HEK293T (cell line): ENCODE data around the gene FAM114A2.
"Not testable (repeated sequence)": the region's sequence is repeated elsewhere in the genome, so short reads cannot be mapped to it uniquely, and the experiment has no call there.

Source experiments
- CTCF ChIA-PET: fragments of 350-600 bp; formaldehyde crosslinking; extraction: SDS; loops from one replicate; lab custom pipeline; 2021; ENCODE audit warnings: antibody characterized with exemption, inconsistent platforms; lab: Yijun Ruan, JAX
- POLR2A ChIA-PET: fragments of 350-600 bp; formaldehyde crosslinking; extraction: SDS; loops from one replicate; lab custom pipeline; 2020; ENCODE audit warnings: antibody characterized with exemption, inconsistent platforms; lab: Yijun Ruan, JAX
- DNase-seq: peaks from one replicate; pipeline ENCODE4 v3.0.0; 2012; ENCODE audit warnings: mixed read lengths; ENCODE audit errors: extremely low spot score
- ARNT ChIP-seq: fragments of 450-650 bp; IDR thresholded peaks from 2 replicates; pipeline ENCODE4 v1.6.1; 2017; ENCODE audit warnings: mild to moderate bottlenecking
- BHLHE40 ChIP-seq: fragments of 450-650 bp; IDR thresholded peaks from 2 replicates; pipeline ENCODE4 v1.6.1; 2016; ENCODE audit warnings: mild to moderate bottlenecking, moderate library complexity, borderline replicate concordance
- CTBP1 ChIP-seq: fragments of 450-650 bp; IDR thresholded peaks from 2 replicates; pipeline ENCODE4 v1.6.1; 2016; ENCODE audit warnings: borderline replicate concordance
- ELF4 ChIP-seq: fragments of 450-650 bp; IDR thresholded peaks from 2 replicates; pipeline ENCODE4 v1.6.1; 2017; ENCODE audit warnings: antibody characterized with exemption
- FOXA1 ChIP-seq: fragments of 450-650 bp; IDR thresholded peaks from 2 replicates; pipeline ENCODE4 v1.6.1; 2016; ENCODE audit warnings: mild to moderate bottlenecking
- FOXK2 ChIP-seq: fragments of 450-650 bp; IDR thresholded peaks from 2 replicates; pipeline ENCODE4 v1.6.1; 2016; ENCODE audit warnings: mild to moderate bottlenecking
- FOXM1 ChIP-seq: fragments of 450-650 bp; IDR thresholded peaks from 2 replicates; pipeline ENCODE4 v1.6.1; 2017; ENCODE audit warnings: mild to moderate bottlenecking, borderline replicate concordance
- HDGF ChIP-seq: fragments of 450-650 bp; IDR thresholded peaks from 2 replicates; pipeline ENCODE4 v1.6.1; 2017; ENCODE audit warnings: antibody characterized with exemption, borderline replicate concordance
- L3MBTL2 ChIP-seq: fragments of 450-650 bp; conservative IDR thresholded peaks from 2 replicates; pipeline ENCODE4 v1.6.1; 2016; ENCODE audit warnings: mild to moderate bottlenecking
- LEF1 ChIP-seq: fragments of 450-650 bp; IDR thresholded peaks from 2 replicates; pipeline ENCODE4 v1.6.1; 2017; ENCODE audit warnings: mild to moderate bottlenecking, borderline replicate concordance
- NFRKB ChIP-seq: fragments of 450-650 bp; IDR thresholded peaks from 2 replicates; pipeline ENCODE4 v1.6.1; 2016; ENCODE audit warnings: mild to moderate bottlenecking, moderate library complexity
- SP1 ChIP-seq: fragments of 450-650 bp; IDR thresholded peaks from 2 replicates; pipeline ENCODE4 v1.6.1; 2017
- SUZ12 ChIP-seq: fragments of 450-650 bp; IDR thresholded peaks from 2 replicates; pipeline ENCODE4 v1.6.1; 2016; ENCODE audit warnings: mild to moderate bottlenecking
- TARDBP ChIP-seq: fragments of 450-650 bp; IDR thresholded peaks from 2 replicates; pipeline ENCODE4 v1.6.1; 2016
- ZNF384 ChIP-seq: fragments of 450-650 bp; IDR thresholded peaks from 2 replicates; pipeline ENCODE4 v1.6.1; 2016
- TF ChIP-seq, protein P1 (sequence below): fragments of 450-650 bp; IDR thresholded peaks from 2 replicates; pipeline ENCODE4 v1.6.1; 2016

FAM114A2 gene

DNA sequence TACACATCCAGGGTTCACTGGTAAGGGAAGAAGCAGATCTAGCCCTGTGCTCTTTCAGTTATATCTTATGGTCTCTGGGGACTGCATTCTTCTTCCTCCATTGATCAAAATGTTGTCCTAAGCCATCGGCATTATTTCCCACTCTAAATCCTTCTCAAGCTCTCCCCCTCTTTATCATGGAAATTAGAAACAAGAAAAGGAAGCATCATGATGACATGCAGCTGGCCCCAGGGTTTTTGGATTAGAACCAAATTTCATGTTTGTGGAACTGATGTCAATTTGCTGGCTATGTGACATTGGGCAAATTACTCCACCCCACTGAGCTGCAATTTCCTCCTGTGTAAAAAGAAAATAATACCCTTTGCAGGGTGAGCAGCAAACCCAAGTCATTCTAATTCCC is 39.6 kb upstream of the FAM114A2 start:
- TF ChIP-seq FOXM1: no peak
- no peak for TF ChIP-seq NFRKB
- TF ChIP-seq TARDBP: no peak
- no peak for TF ChIP-seq ZNF384
- no peak for TF ChIP-seq BHLHE40
- TF ChIP-seq ELF4: no peak
- TF ChIP-seq, protein P1, sequence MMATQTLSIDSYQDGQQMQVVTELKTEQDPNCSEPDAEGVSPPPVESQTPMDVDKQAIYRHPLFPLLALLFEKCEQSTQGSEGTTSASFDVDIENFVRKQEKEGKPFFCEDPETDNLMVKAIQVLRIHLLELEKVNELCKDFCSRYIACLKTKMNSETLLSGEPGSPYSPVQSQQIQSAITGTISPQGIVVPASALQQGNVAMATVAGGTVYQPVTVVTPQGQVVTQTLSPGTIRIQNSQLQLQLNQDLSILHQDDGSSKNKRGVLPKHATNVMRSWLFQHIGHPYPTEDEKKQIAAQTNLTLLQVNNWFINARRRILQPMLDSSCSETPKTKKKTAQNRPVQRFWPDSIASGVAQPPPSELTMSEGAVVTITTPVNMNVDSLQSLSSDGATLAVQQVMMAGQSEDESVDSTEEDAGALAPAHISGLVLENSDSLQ: no peak
- no peak for TF ChIP-seq CTBP1
- no peak for TF ChIP-seq ARNT
- TF ChIP-seq SUZ12: no peak
- TF ChIP-seq FOXK2: no peak
- no peak for TF ChIP-seq SP1
- TF ChIP-seq L3MBTL2: no peak
- TF ChIP-seq HDGF: no peak
- TF ChIP-seq LEF1: no peak
- no peak for TF ChIP-seq FOXA1
- POLR2A ChIA-PET: no interaction called here
- no peak for DNase-seq
- CTCF ChIA-PET: no interaction called here

DNA sequence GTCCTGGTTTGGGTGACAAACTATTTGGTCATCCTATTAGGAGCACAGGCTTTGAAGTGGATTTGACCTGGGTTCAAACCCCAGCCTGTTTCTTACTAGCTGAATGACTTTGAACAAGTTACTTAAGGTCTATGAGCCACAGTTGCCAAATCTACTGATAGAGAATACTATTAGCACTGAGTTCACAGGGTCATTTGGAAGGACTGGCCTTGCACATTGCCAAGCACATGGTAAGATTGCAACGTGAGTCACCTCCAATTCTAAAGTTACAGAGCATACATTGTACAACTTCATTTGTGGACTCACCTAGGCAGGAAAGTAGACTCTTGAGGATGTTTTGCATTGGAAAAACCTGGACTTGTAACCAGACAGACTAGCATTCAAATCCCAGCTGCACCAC is 39.0 kb upstream of the FAM114A2 start:
- ChIA-PET CTCF (interaction anchor here (1.0 kb wide), 1 partner anchor 102 kb away, joined by 3 read pairs; no protein-coding TSS in a partner anchor), POLR2A (no interaction called here)
- DNase-seq: no peak
- TF ChIP-seq SP1 (no peak), HDGF (no peak), ZNF384 (no peak), FOXA1 (no peak), CTBP1 (no peak)
- TF ChIP-seq, protein P1: no peak

DNA sequence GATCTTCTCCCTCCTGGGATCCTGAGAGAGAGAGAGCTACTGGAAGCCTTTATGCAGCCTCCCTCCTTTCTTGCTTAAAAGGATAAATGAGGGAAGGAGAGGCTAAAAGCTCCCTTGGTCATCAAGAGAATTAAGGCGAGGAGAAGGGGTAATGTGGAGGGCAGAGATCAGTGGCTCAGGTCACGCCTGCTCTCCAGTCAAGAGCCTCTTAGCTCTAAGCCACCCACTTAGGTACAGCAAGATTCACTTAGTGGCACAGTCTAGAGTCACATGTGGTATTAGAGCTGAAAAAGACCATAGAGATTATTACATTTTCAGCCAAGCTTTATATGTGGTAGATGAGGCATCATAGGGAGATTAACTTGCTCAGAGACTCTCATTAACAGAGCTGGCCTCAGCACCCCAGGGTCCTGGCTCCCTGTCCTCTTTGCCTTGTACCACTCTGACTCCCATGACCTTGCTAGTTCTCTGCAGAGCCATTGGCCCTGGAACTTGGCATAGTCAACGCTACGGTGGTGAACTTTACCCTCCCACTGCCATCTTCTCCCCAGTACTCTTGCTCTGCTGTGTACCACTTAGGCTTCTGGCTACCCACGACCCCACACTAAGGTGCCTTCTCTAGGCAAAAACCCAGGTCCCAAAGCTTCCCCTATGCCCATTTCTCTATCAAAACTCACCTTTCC is 37.7 kb upstream of the FAM114A2 start:
- TF ChIP-seq SUZ12 (no peak), FOXK2 (no peak), ZNF384 (no peak), ELF4 (no peak), CTBP1 (no peak), ARNT (no peak), FOXM1 (no peak)
- CTCF ChIA-PET: interaction anchor here (0.9 to 1.8 kb wide), 5 partner anchors 11 to 328 kb away, joined by 3 to 7 read pairs (median 3); no protein-coding TSS in a partner anchor
- no peak for DNase-seq
- POLR2A ChIA-PET: no interaction called here

DNA sequence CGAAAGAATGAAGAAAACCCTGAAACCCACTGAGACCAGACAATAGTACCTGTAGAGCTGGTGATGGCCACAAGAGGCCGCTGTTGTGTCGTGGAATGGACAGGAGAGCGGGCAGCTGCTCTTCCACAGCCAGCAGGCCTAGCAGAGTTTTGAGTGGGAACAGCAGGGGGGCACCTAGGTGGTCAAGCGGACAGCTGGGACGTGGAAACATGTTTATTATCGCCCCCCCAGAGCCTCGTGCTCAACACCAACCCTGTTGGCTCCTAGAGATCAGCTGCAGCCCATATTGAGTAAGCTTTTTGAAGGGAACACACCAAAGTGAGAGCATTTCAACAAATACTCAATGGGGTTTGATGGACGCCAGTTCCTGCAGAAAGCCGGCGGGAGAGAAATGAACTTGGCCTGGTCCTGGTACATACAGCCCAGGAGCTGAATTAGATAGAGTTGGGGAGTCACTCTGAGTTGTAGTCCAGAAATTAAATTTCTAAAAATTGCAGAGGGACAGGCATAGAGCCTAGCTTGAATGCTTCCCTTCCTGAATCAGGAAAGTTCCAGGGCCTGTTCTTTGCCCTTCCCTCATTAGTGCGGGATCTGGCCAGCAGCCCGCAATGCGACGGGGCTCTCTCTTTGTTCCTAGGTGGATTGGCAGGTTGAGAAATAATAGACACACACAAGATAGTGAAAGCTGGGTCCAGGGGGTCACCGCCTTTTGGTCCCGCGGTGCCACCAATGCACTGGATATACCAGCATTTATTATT is 33.9 kb upstream of the FAM114A2 start:
- TF ChIP-seq HDGF (no peak), NFRKB (no peak), ZNF384 (no peak), SUZ12 (no peak), ELF4 (no peak), SP1 (no peak), FOXA1 (no peak), FOXK2 (no peak), ARNT (no peak), TARDBP (no peak), BHLHE40 (no peak), FOXM1 (no peak), LEF1 (no peak), L3MBTL2 (no peak), CTBP1 (no peak)
- TF ChIP-seq, protein P1: no peak
- CTCF ChIA-PET: interaction anchor here (0.5 to 2.1 kb wide), 34 partner anchors 9 to 795 kb away, joined by 3 to 42 read pairs (median 6); partner anchors contain the start of gene GALNT10
- POLR2A ChIA-PET: interaction anchor here (0.6 to 1.6 kb wide), 3 partner anchors 34 to 117 kb away, joined by 3 to 5 read pairs (median 5); partner anchors contain the start of genes FAM114A2, GALNT10 and MFAP3
- DNase-seq: peak; percentile 85

DNA sequence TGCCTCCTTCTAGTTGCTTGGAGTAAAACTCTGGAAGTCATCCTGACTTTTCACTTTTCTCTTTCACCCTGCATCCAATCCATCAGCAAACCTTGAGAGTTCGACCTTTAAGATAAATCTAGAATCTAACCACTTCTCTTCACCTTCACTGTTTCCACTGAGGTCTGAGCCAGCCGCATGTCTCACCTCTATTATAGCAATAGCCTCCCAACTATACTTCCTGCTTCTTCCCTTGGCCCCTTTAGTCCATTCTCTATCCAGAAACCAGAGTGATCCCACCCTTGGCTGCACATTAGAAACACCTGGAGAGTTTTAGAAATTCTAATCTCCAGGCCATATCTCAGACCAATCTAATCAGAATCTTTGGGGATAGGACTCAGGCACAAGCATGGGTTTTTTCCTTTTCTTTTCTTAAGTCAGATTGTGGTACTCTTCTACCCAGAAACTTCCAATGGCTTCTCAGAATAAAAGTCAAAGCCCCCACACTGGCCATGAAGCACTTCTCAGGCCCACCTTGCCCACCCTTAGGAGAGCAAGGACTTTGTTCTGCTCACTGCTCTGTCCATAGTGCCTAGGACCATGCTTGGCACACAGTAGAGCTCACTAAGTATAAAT is 33.2 kb upstream of the FAM114A2 start:
- no peak for DNase-seq
- POLR2A ChIA-PET: interaction anchor here (1.3 to 1.6 kb wide), 2 partner anchors 33 to 118 kb away, joined by 5 read pairs; partner anchors contain the start of genes FAM114A2, GALNT10 and MFAP3
- CTCF ChIA-PET: interaction anchor here (0.6 to 2.1 kb wide), 31 partner anchors 9 to 796 kb away, joined by 3 to 42 read pairs (median 6); partner anchors contain the start of gene GALNT10

DNA sequence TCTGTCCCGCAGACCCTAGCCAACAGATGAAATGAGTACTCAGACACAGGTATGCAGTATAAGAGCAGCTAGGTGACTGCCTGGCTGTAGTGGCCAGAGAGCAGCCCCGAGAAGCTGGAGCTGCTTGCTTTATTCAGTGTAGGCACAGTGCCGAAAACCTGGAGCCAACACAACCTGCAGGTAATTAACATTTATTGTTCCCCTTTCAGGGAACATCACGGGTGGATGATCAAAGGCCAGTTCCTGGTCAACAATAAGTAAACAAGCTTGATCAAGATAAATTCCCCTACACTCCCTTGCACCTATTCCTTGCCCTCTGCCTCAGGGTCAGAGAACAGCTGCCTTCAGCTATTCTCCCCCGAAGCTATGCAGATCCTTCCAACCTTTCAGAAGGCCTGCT is 31.1 kb upstream of the FAM114A2 start:
- POLR2A ChIA-PET: interaction anchor here (0.8 kb wide), 1 partner anchor 31 kb away, joined by 3 read pairs; the partner anchor contains the start of genes FAM114A2 and MFAP3
- CTCF ChIA-PET: interaction anchor here (0.9 to 2.4 kb wide), 3 partner anchors 11 to 336 kb away, joined by 3 to 7 read pairs (median 6); no protein-coding TSS in a partner anchor
- DNase-seq: not testable (repeated sequence)

More for the DNA sequence above, 33.2 kb upstream of the FAM114A2 start:
- TF ChIP-seq NFRKB: no peak
- no peak for TF ChIP-seq SP1
- TF ChIP-seq, protein P1: no peak
- no peak for TF ChIP-seq TARDBP
- no peak for TF ChIP-seq CTBP1
- TF ChIP-seq LEF1: no peak
- TF ChIP-seq SUZ12: no peak
- TF ChIP-seq FOXA1: no peak
- TF ChIP-seq HDGF: no peak
- no peak for TF ChIP-seq ARNT
